ENCODE results near the gene ATXN2L. TPM values are rescaled to one million over a fixed set of nuclear protein-coding genes. Genes with fewer than 3 reads are reported as not detected.
A peak's percentile ranks its signal among the peaks of the same experiment; 100 is the strongest.

Gene ATXN2L
- total and polyA plus RNA-seq, 2 of the 13 experiments (the other 11 are each of a cell fraction or from before 2014, with no cell fraction given), result 40.8 to 55.1 TPM

DNA sequence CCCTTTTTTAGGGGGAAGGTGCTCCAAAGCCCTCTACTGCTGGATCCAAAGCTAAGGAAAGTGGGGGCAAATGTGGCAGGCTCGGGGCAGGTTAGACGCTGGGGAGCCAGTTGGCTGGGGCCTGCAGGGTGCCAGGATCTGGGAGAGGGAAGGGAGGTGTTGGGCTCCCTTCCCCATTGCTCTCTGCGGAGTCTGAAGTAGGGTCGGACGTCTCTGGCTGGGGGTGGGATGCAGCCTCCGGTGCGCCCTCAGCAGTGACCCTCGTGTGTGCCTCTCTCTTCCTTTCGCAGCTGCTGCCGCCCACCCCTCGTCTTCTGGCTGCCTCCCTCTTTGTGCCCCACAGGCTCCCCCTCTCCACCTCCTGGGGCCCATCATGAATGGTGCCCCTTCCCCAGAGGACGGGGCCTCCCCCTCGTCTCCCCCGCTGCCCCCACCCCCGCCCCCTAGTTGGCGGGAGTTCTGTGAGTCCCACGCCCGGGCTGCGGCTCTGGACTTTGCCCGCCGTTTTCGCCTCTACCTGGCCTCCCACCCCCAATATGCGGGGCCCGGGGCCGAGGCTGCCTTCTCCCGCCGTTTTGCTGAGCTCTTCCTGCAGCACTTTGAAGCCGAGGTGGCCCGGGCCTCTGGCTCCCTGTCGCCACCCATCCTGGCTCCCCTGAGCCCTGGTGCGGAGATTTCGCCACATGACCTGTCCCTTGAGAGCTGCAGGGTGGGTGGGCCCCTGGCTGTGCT lies 43.1 kb downstream of the ATXN2L start (continued):
- TF ChIP-seq, protein P1, sequence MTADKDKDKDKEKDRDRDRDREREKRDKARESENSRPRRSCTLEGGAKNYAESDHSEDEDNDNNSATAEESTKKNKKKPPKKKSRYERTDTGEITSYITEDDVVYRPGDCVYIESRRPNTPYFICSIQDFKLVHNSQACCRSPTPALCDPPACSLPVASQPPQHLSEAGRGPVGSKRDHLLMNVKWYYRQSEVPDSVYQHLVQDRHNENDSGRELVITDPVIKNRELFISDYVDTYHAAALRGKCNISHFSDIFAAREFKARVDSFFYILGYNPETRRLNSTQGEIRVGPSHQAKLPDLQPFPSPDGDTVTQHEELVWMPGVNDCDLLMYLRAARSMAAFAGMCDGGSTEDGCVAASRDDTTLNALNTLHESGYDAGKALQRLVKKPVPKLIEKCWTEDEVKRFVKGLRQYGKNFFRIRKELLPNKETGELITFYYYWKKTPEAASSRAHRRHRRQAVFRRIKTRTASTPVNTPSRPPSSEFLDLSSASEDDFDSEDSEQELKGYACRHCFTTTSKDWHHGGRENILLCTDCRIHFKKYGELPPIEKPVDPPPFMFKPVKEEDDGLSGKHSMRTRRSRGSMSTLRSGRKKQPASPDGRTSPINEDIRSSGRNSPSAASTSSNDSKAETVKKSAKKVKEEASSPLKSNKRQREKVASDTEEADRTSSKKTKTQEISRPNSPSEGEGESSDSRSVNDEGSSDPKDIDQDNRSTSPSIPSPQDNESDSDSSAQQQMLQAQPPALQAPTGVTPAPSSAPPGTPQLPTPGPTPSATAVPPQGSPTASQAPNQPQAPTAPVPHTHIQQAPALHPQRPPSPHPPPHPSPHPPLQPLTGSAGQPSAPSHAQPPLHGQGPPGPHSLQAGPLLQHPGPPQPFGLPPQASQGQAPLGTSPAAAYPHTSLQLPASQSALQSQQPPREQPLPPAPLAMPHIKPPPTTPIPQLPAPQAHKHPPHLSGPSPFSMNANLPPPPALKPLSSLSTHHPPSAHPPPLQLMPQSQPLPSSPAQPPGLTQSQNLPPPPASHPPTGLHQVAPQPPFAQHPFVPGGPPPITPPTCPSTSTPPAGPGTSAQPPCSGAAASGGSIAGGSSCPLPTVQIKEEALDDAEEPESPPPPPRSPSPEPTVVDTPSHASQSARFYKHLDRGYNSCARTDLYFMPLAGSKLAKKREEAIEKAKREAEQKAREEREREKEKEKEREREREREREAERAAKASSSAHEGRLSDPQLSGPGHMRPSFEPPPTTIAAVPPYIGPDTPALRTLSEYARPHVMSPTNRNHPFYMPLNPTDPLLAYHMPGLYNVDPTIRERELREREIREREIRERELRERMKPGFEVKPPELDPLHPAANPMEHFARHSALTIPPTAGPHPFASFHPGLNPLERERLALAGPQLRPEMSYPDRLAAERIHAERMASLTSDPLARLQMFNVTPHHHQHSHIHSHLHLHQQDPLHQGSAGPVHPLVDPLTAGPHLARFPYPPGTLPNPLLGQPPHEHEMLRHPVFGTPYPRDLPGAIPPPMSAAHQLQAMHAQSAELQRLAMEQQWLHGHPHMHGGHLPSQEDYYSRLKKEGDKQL (CRISPR knock-in tag; IDR thresholded peaks at IDR 0.05; ENCODE audit: low read depth), result no peak
- TF ChIP-seq ZNF891 (CRISPR knock-in tag; IDR thresholded peaks at IDR 0.05) (no peak), ZNF44 (CRISPR knock-in tag; IDR thresholded peaks at IDR 0.05) (no peak), KMT2A (CRISPR knock-in tag; IDR thresholded peaks at IDR 0.05) (no peak), PHF20 (CRISPR knock-in tag; IDR thresholded peaks at IDR 0.05) (0 out of 2 replicates have a peak, but pooled peaks have one; percentile 40), ZNF619 (CRISPR knock-in tag; IDR thresholded peaks at IDR 0.05) (no peak), ZFX (CRISPR knock-in tag; IDR thresholded peaks at IDR 0.05; ENCODE audit: low read depth) (peak; percentile 48), ZNF121 (CRISPR knock-in tag; IDR thresholded peaks at IDR 0.05) (no peak), ZNF652 (CRISPR knock-in tag; IDR thresholded peaks at IDR 0.05; ENCODE audit: borderline replicate concordance, low read depth) (no peak), ZNF569 (CRISPR knock-in tag; IDR thresholded peaks at IDR 0.05; ENCODE audit: borderline replicate concordance) (no peak), TBX3 (IDR thresholded peaks at IDR 0.05; ENCODE audit: borderline replicate concordance) (no peak), ZBTB38 (CRISPR knock-in tag; IDR thresholded peaks at IDR 0.05) (peak; percentile 10; the same call in 1 of the 2 replicates), RFXAP (CRISPR knock-in tag; IDR thresholded peaks at IDR 0.05; ENCODE audit: borderline replicate concordance) (0 out of 2 replicates have a peak, but pooled peaks have one; percentile 4), NFKBIZ (CRISPR knock-in tag; IDR thresholded peaks at IDR 0.05) (0 out of 2 replicates have a peak, but pooled peaks have one; percentile 60), SMAD1 (CRISPR knock-in tag; IDR thresholded peaks at IDR 0.05; ENCODE audit: borderline replicate concordance, low read depth) (no peak), MAZ (IDR thresholded peaks at IDR 0.05; ENCODE audit: borderline replicate concordance, low read depth, low read length) (no peak), MAZ (CRISPR knock-in tag; IDR thresholded peaks at IDR 0.05; ENCODE audit: low read depth) (peak; percentile 33; the same call in 1 of the 2 replicates), ZC3H13 (CRISPR knock-in tag; IDR thresholded peaks at IDR 0.05) (no peak), ZNF337 (CRISPR knock-in tag; IDR thresholded peaks at IDR 0.05; ENCODE audit: borderline replicate concordance, low read depth) (no peak), ZNF816 (CRISPR knock-in tag; IDR thresholded peaks at IDR 0.05; ENCODE audit: borderline replicate concordance) (0 out of 2 replicates have a peak, but pooled peaks have one; percentile 59)
- TF ChIP-seq, protein P2, sequence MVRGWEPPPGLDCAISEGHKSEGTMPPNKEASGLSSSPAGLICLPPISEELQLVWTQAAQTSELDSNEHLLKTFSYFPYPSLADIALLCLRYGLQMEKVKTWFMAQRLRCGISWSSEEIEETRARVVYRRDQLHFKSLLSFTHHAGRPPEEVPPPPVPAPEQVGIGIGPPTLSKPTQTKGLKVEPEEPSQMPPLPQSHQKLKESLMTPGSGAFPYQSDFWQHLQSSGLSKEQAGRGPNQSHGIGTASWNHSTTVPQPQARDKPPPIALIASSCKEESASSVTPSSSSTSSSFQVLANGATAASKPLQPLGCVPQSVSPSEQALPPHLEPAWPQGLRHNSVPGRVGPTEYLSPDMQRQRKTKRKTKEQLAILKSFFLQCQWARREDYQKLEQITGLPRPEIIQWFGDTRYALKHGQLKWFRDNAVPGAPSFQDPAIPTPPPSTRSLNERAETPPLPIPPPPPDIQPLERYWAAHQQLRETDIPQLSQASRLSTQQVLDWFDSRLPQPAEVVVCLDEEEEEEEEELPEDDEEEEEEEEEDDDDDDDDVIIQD (CRISPR knock-in tag; IDR thresholded peaks at IDR 0.05; ENCODE audit: low read depth), result 0 out of 2 replicates have a peak, but pooled peaks have one; percentile 10
- TF ChIP-seq, protein P3, sequence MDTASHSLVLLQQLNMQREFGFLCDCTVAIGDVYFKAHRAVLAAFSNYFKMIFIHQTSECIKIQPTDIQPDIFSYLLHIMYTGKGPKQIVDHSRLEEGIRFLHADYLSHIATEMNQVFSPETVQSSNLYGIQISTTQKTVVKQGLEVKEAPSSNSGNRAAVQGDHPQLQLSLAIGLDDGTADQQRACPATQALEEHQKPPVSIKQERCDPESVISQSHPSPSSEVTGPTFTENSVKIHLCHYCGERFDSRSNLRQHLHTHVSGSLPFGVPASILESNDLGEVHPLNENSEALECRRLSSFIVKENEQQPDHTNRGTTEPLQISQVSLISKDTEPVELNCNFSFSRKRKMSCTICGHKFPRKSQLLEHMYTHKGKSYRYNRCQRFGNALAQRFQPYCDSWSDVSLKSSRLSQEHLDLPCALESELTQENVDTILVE (CRISPR knock-in tag; IDR thresholded peaks at IDR 0.05), result peak; percentile 52; the same call in 1 of the 2 replicates
